ENCODE results near the gene KRT80. TPM values are rescaled to one million over a fixed set of nuclear protein-coding genes. Genes with fewer than 3 reads are reported as not detected.

Gene KRT80
- total and polyA plus RNA-seq, 2 of the 13 experiments (the other 11 are each of a cell fraction or from before 2014, with no cell fraction given): 0.27 to 0.53 TPM

DNA sequence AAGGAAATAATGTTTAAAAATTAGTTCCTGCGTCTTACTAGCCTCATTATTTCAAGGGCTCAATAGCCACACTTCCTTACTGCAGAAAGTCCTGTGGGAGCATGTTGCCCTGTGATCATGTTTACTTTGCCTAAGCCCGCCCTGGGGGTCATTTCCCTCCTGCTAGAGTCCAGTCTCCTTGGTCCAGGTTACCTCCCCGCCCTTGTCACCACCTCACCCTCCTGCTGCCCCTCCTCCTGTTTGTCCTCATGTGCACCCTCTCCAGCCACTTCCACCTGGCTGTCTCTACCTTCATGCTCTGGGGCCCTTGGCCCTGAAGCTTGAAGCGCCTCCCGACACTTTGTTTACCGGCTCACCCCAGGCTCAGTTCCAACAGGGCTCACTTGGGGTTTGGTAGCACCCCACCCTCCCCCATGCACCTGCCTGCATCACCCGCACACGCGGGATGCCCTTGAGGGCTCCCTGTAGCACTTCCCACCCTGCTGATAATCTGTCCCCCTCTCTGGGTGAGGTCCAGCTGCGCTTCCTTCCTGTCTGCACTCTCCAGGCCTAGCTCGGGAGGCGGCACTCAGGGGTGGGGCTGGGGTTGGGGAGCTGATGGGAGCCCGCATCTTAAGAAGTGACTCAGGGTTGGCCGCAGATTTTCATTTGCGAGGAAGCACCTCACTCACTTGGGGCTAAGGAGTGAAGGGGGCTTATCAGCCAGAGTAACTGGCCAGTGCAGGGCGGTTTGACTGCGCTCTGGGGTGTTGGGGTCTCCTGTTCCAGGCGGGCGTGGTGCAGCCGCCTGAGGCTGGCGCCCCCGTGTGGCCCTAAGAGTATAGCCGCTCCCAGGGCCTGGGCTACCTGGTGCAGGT is 72.2 kb downstream of the KRT80 start (continued):
- TF ChIP-seq, protein P1, sequence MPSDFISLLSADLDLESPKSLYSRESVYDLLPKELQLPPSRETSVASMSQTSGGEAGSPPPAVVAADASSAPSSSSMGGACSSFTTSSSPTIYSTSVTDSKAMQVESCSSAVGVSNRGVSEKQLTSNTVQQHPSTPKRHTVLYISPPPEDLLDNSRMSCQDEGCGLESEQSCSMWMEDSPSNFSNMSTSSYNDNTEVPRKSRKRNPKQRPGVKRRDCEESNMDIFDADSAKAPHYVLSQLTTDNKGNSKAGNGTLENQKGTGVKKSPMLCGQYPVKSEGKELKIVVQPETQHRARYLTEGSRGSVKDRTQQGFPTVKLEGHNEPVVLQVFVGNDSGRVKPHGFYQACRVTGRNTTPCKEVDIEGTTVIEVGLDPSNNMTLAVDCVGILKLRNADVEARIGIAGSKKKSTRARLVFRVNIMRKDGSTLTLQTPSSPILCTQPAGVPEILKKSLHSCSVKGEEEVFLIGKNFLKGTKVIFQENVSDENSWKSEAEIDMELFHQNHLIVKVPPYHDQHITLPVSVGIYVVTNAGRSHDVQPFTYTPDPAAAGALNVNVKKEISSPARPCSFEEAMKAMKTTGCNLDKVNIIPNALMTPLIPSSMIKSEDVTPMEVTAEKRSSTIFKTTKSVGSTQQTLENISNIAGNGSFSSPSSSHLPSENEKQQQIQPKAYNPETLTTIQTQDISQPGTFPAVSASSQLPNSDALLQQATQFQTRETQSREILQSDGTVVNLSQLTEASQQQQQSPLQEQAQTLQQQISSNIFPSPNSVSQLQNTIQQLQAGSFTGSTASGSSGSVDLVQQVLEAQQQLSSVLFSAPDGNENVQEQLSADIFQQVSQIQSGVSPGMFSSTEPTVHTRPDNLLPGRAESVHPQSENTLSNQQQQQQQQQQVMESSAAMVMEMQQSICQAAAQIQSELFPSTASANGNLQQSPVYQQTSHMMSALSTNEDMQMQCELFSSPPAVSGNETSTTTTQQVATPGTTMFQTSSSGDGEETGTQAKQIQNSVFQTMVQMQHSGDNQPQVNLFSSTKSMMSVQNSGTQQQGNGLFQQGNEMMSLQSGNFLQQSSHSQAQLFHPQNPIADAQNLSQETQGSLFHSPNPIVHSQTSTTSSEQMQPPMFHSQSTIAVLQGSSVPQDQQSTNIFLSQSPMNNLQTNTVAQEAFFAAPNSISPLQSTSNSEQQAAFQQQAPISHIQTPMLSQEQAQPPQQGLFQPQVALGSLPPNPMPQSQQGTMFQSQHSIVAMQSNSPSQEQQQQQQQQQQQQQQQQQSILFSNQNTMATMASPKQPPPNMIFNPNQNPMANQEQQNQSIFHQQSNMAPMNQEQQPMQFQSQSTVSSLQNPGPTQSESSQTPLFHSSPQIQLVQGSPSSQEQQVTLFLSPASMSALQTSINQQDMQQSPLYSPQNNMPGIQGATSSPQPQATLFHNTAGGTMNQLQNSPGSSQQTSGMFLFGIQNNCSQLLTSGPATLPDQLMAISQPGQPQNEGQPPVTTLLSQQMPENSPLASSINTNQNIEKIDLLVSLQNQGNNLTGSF (CRISPR knock-in tag; IDR thresholded peaks at IDR 0.05): no peak; the same call in 1 of the 2 replicates
- TF ChIP-seq AKAP8 (CRISPR knock-in tag; IDR thresholded peaks at IDR 0.05) (no peak), RBAK (CRISPR knock-in tag; IDR thresholded peaks at IDR 0.05) (no peak), MAFF (IDR thresholded peaks at IDR 0.05; ENCODE audit: low read depth, low read length) (no peak), ZNF432 (CRISPR knock-in tag; IDR thresholded peaks at IDR 0.05; ENCODE audit: borderline replicate concordance) (no peak), CREM (IDR thresholded peaks at IDR 0.05) (peak; percentile 43; the same call in 1 of the 2 replicates), CREM (CRISPR knock-in tag; IDR thresholded peaks at IDR 0.05) (no peak), GTF2F1 (IDR thresholded peaks at IDR 0.05; ENCODE audit: low read length) (no peak), ZNF326 (CRISPR knock-in tag; IDR thresholded peaks at IDR 0.05; ENCODE audit: borderline replicate concordance) (no peak), HES4 (CRISPR knock-in tag; IDR thresholded peaks at IDR 0.05; ENCODE audit: borderline replicate concordance) (no peak), ZIK1 (CRISPR knock-in tag; IDR thresholded peaks at IDR 0.05; ENCODE audit: borderline replicate concordance, low read depth) (no peak)
- TF ChIP-seq, protein P2, sequence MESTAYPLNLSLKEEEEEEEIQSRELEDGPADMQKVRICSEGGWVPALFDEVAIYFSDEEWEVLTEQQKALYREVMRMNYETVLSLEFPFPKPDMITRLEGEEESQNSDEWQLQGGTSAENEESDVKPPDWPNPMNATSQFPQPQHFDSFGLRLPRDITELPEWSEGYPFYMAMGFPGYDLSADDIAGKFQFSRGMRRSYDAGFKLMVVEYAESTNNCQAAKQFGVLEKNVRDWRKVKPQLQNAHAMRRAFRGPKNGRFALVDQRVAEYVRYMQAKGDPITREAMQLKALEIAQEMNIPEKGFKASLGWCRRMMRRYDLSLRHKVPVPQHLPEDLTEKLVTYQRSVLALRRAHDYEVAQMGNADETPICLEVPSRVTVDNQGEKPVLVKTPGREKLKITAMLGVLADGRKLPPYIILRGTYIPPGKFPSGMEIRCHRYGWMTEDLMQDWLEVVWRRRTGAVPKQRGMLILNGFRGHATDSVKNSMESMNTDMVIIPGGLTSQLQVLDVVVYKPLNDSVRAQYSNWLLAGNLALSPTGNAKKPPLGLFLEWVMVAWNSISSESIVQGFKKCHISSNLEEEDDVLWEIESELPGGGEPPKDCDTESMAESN (CRISPR knock-in tag; conservative IDR thresholded peaks at IDR 0.05): no peak
- TF ChIP-seq, protein P3, sequence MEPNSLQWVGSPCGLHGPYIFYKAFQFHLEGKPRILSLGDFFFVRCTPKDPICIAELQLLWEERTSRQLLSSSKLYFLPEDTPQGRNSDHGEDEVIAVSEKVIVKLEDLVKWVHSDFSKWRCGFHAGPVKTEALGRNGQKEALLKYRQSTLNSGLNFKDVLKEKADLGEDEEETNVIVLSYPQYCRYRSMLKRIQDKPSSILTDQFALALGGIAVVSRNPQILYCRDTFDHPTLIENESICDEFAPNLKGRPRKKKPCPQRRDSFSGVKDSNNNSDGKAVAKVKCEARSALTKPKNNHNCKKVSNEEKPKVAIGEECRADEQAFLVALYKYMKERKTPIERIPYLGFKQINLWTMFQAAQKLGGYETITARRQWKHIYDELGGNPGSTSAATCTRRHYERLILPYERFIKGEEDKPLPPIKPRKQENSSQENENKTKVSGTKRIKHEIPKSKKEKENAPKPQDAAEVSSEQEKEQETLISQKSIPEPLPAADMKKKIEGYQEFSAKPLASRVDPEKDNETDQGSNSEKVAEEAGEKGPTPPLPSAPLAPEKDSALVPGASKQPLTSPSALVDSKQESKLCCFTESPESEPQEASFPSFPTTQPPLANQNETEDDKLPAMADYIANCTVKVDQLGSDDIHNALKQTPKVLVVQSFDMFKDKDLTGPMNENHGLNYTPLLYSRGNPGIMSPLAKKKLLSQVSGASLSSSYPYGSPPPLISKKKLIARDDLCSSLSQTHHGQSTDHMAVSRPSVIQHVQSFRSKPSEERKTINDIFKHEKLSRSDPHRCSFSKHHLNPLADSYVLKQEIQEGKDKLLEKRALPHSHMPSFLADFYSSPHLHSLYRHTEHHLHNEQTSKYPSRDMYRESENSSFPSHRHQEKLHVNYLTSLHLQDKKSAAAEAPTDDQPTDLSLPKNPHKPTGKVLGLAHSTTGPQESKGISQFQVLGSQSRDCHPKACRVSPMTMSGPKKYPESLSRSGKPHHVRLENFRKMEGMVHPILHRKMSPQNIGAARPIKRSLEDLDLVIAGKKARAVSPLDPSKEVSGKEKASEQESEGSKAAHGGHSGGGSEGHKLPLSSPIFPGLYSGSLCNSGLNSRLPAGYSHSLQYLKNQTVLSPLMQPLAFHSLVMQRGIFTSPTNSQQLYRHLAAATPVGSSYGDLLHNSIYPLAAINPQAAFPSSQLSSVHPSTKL (CRISPR knock-in tag; IDR thresholded peaks at IDR 0.05): peak; percentile 82
- TF ChIP-seq, protein P4, sequence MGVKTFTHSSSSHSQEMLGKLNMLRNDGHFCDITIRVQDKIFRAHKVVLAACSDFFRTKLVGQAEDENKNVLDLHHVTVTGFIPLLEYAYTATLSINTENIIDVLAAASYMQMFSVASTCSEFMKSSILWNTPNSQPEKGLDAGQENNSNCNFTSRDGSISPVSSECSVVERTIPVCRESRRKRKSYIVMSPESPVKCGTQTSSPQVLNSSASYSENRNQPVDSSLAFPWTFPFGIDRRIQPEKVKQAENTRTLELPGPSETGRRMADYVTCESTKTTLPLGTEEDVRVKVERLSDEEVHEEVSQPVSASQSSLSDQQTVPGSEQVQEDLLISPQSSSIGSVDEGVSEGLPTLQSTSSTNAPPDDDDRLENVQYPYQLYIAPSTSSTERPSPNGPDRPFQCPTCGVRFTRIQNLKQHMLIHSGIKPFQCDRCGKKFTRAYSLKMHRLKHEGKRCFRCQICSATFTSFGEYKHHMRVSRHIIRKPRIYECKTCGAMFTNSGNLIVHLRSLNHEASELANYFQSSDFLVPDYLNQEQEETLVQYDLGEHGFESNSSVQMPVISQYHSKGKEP (CRISPR knock-in tag; IDR thresholded peaks at IDR 0.05): no peak
- TF ChIP-seq, protein P5, sequence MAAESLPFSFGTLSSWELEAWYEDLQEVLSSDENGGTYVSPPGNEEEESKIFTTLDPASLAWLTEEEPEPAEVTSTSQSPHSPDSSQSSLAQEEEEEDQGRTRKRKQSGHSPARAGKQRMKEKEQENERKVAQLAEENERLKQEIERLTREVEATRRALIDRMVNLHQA (CRISPR knock-in tag; IDR thresholded peaks at IDR 0.05): no peak
